ENCODE results near the gene SRGAP3.

Gene SRGAP3

GRCh38 chr3:8987645-8988383 lies 261.6 kb downstream of the SRGAP3 start (continued):
- TF ChIP-seq ZNF23 (tag by site-specific recombination; IDR thresholded peaks at IDR 0.05; ENCODE audit: borderline replicate concordance), result no peak
- 0 out of 2 replicates have a peak, but pooled peaks have one; percentile 20 for TF ChIP-seq GFI1B (tag by site-specific recombination; IDR thresholded peaks at IDR 0.05)

DNA sequence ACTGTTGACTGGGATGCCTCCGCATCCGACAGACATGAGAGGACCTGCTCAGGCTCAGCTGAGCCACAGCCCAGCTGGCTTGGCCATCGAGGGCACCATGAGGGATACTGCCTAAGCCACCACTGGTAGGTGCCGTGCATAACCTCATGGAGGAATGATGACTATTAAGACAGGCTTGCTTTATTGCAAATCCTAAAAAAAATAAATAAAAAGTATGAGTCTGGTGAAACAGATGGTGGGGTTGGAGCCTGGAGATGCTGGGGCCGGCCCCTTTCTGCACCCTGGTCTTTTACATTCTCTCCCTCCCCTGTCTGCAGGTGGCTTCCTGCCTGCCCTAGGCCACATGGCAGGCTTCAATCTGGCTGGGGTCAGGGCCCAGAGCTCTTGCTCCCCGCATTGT lies 262.2 kb downstream of the SRGAP3 start:
- Histone ChIP-seq H3K4me1 (ENCODE audit: control insufficient read depth, insufficient read depth, low read length) (no peaks in the 10 kb centered on the region), H3K27ac (ENCODE audit: extremely low read depth, low read depth, low read length) (no peak overlapping the region), H3K36me3 (ENCODE audit: control insufficient read depth in 2 of 2, insufficient read depth in 1 of 2, low read length in 2 of 2) (no peaks in the 10 kb centered on the region), H3K4me3 (ENCODE audit: low read depth, low read length) (no peak overlapping the region), H3K9me3 (ENCODE audit: control insufficient read depth, insufficient read depth, low read depth, low read length) (no peaks in the 10 kb centered on the region)
- ChIA-PET CTCF (interaction anchor here (0.6 to 4.2 kb wide), 46 partner anchors 8 to 574 kb away, joined by 3 to 81 read pairs (median 5); partner anchors contain the start of gene SRGAP3), POLR2A (no interaction called here)
- no peak for TF ChIP-seq ZNF585B (tag by site-specific recombination; IDR thresholded peaks at IDR 0.05)
- no peak for TF ChIP-seq ZNF391 (tag by site-specific recombination; IDR thresholded peaks at IDR 0.05; ENCODE audit: borderline replicate concordance, low read depth)
- no peak for TF ChIP-seq ZNF132 (tag by site-specific recombination; IDR thresholded peaks at IDR 0.05; ENCODE audit: borderline replicate concordance)

DNA sequence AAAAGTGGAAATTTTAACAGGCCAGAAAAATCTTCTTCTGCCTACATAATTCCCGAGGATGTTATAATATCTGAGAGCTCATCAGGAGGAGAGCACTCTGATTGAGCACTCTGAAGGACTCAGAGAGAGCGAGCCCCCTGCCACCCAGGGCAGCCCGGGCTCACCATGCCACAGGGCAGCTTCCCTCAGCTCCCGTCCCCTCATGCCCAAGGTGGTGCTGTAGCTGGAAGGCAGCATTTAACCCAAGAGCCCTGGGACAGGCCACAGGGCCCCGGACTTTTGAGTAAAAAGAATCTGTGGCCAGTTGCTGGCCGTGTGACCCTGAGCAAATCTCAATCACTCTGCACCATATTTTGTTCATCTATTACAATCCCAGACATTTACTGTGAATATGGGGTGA lies 262.7 kb downstream of the SRGAP3 start:
- no peak overlapping the region for H3K4me3 ChIP-seq (ENCODE audit: low read depth, low read length)
- H3K36me3 ChIP-seq (ENCODE audit: control insufficient read depth in 2 of 2, insufficient read depth in 1 of 2, low read length in 2 of 2), result no peaks in the 10 kb centered on the region
- H3K27ac ChIP-seq (ENCODE audit: extremely low read depth, low read depth, low read length), result no peak overlapping the region
- no peaks in the 10 kb centered on the region for H3K4me1 ChIP-seq (ENCODE audit: control insufficient read depth, insufficient read depth, low read length)
- ChIA-PET CTCF (interaction anchor here (0.8 to 4.2 kb wide), 22 partner anchors 9 to 574 kb away, joined by 3 to 81 read pairs (median 5); partner anchors contain the start of gene SRGAP3), POLR2A (no interaction called here)
- no peaks in the 10 kb centered on the region for H3K9me3 ChIP-seq (ENCODE audit: control insufficient read depth, insufficient read depth, low read depth, low read length)
- no peak for TF ChIP-seq SETDB1 (IDR thresholded peaks at IDR 0.05; ENCODE audit: insufficient read length, low read length)
- TF ChIP-seq, protein P1, sequence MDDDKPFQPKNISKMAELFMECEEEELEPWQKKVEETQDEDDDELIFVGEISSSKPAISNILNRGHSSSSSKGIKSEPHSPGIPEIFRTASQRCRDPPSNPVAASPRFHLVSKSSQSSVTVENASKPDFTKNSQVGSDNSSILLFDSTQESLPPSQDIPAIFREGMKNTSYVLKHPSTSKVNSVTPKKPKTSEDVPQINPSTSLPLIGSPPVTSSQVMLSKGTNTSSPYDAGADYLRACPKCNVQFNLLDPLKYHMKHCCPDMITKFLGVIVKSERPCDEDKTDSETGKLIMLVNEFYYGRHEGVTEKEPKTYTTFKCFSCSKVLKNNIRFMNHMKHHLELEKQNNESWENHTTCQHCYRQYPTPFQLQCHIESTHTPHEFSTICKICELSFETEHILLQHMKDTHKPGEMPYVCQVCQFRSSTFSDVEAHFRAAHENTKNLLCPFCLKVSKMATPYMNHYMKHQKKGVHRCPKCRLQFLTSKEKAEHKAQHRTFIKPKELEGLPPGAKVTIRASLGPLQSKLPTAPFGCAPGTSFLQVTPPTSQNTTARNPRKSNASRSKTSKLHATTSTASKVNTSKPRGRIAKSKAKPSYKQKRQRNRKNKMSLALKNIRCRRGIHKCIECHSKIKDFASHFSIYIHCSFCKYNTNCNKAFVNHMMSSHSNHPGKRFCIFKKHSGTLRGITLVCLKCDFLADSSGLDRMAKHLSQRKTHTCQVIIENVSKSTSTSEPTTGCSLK (tag by site-specific recombination; IDR thresholded peaks at IDR 0.05), result no peak
- no peak for TF ChIP-seq SCRT2 (tag by site-specific recombination; IDR thresholded peaks at IDR 0.05)
- no peak for TF ChIP-seq EGR2 (tag by site-specific recombination; IDR thresholded peaks at IDR 0.05; ENCODE audit: low read depth)
- no peak for TF ChIP-seq YY1 (tag by site-specific recombination; IDR thresholded peaks at IDR 0.05)
- TF ChIP-seq SCRT1 (tag by site-specific recombination; IDR thresholded peaks at IDR 0.05; ENCODE audit: borderline replicate concordance), result no peak
- no peak for TF ChIP-seq ZNF211 (tag by site-specific recombination; IDR thresholded peaks at IDR 0.05; ENCODE audit: low read depth)
- TF ChIP-seq ZNF416 (tag by site-specific recombination; IDR thresholded peaks at IDR 0.05), result no peak
- TF ChIP-seq PRDM10 (tag by site-specific recombination; IDR thresholded peaks at IDR 0.05), result no peak
- no peak for TF ChIP-seq ZNF19 (tag by site-specific recombination; IDR thresholded peaks at IDR 0.05; ENCODE audit: low read depth)
- no peak for TF ChIP-seq ZNF280D (tag by site-specific recombination; IDR thresholded peaks at IDR 0.05)
- TF ChIP-seq ZNF449 (tag by site-specific recombination; IDR thresholded peaks at IDR 0.05), result no peak
- no peak for TF ChIP-seq ZFP3 (tag by site-specific recombination; IDR thresholded peaks at IDR 0.05; ENCODE audit: low read depth)
- no peak for TF ChIP-seq ZFHX2 (tag by site-specific recombination; conservative IDR thresholded peaks at IDR 0.05)
- TF ChIP-seq ZNF146 (tag by site-specific recombination; IDR thresholded peaks at IDR 0.05), result no peak
- no peak for TF ChIP-seq ZNF335 (tag by site-specific recombination; conservative IDR thresholded peaks at IDR 0.05)
- no peak for TF ChIP-seq ZNF292 (tag by site-specific recombination; IDR thresholded peaks at IDR 0.05; ENCODE audit: borderline replicate concordance, low read depth)
